H9 (cell line): ENCODE results near the gene GGA1. TPM values are rescaled to one million over a fixed set of nuclear protein-coding genes. Genes with fewer than 3 reads are reported as not detected.

Source experiments
- DNase-seq: peaks from one replicate; pipeline ENCODE4 v3.0.0-alpha.2; 2017
- H2AFZ ChIP-seq: one replicate; pipeline ENCODE4 v1.6.1; 2013; ENCODE audit warnings: mild to moderate bottlenecking, low read length, control low read depth, moderate library complexity
- H2AK5ac ChIP-seq: 2 replicates; pipeline ENCODE4 v1.6.1; 2013; ENCODE audit warnings: low read length, control low read depth, mixed read lengths; ENCODE audit not compliant: insufficient read length
- H2BK120ac ChIP-seq: one replicate; pipeline ENCODE4 v1.6.1; 2013; ENCODE audit warnings: low read depth, mild to moderate bottlenecking, low read length, control low read depth, inconsistent platforms; ENCODE audit not compliant: poor library complexity, severe bottlenecking
- H2BK12ac ChIP-seq: 2 replicates; pipeline ENCODE4 v1.6.1; 2013; ENCODE audit warnings: low read length, control low read depth, mixed read lengths, low read depth; ENCODE audit not compliant: insufficient read length
- H2BK15ac ChIP-seq: 2 replicates; pipeline ENCODE4 v1.6.1; 2013; ENCODE audit warnings: low read depth, low read length, control low read depth
- H2BK20ac ChIP-seq: one replicate; pipeline ENCODE4 v1.6.1; 2013; ENCODE audit warnings: low read depth, mild to moderate bottlenecking, low read length, control low read depth, inconsistent platforms; ENCODE audit not compliant: poor library complexity, severe bottlenecking
- H2BK5ac ChIP-seq: 2 replicates; pipeline ENCODE4 v1.6.1; 2013; ENCODE audit warnings: low read length, control low read depth, mixed read lengths; ENCODE audit not compliant: insufficient read length
- H3K14ac ChIP-seq: 2 replicates; pipeline ENCODE4 v1.6.1; 2013; ENCODE audit warnings: low read length, control low read depth; ENCODE audit not compliant: insufficient read depth
- H3K18ac ChIP-seq: 2 replicates; pipeline ENCODE4 v1.6.1; 2013; ENCODE audit warnings: low read depth, mild to moderate bottlenecking, mixed read lengths, low read length, control low read depth; ENCODE audit not compliant: insufficient read length
- H3K23ac ChIP-seq: 2 replicates; pipeline ENCODE4 v1.6.1; 2013; ENCODE audit warnings: low read length, control low read depth, mixed read lengths, low read depth; ENCODE audit not compliant: insufficient read length
- H3K23me2 ChIP-seq: 2 replicates; pipeline ENCODE4 v1.6.1; 2013; ENCODE audit warnings: low read depth, mild to moderate bottlenecking, mixed read lengths, low read length, control low read depth; ENCODE audit not compliant: insufficient read length, poor library complexity, severe bottlenecking
- H3K27ac ChIP-seq: 2 replicates; pipeline ENCODE4 v1.5.1; 2013; ENCODE audit warnings: low read length, control low read depth, mixed read lengths, low read depth; ENCODE audit not compliant: insufficient read length
- H3K27me3 ChIP-seq: 2 replicates; pipeline ENCODE4 v1.6.1; 2013; ENCODE audit warnings: low read length, control low read depth, inconsistent platforms; ENCODE audit not compliant: insufficient read depth
- H3K4ac ChIP-seq: 2 replicates; pipeline ENCODE4 v1.6.1; 2013; ENCODE audit warnings: low read depth, mild to moderate bottlenecking, control low read depth, inconsistent platforms, low read length, moderate library complexity
- H3K4me1 ChIP-seq: 2 replicates; pipeline ENCODE4 v1.6.1; 2013; ENCODE audit warnings: low read length, control low read depth, inconsistent platforms; ENCODE audit not compliant: insufficient read depth
- H3K4me2 ChIP-seq: 2 replicates; pipeline ENCODE4 v1.6.1; 2013; ENCODE audit warnings: low read length, control low read depth, mixed read lengths; ENCODE audit not compliant: insufficient read length, insufficient read depth
- H3K56ac ChIP-seq: 2 replicates; pipeline ENCODE4 v1.6.1; 2013; ENCODE audit warnings: low read depth, mild to moderate bottlenecking, mixed read lengths, low read length, control low read depth; ENCODE audit not compliant: insufficient read length
- H3K79me1 ChIP-seq: 2 replicates; pipeline ENCODE4 v1.6.1; 2013; ENCODE audit warnings: low read depth, mild to moderate bottlenecking, moderate library complexity, low read length, control low read depth, inconsistent platforms; ENCODE audit not compliant: insufficient read depth, poor library complexity, severe bottlenecking
- H3K79me2 ChIP-seq: 2 replicates; pipeline ENCODE4 v1.6.1; 2013; ENCODE audit warnings: low read length, control low read depth, inconsistent platforms; ENCODE audit not compliant: insufficient read depth
- H3K9ac ChIP-seq: 2 replicates; pipeline ENCODE4 v1.6.1; 2013; ENCODE audit warnings: low read length, control low read depth, mixed read lengths; ENCODE audit not compliant: insufficient read length; ENCODE audit errors: extremely low read depth
- H3K9me3 ChIP-seq: one replicate; pipeline ENCODE4 v1.6.1; 2013; ENCODE audit warnings: low read depth, low read length, inconsistent platforms; ENCODE audit not compliant: control insufficient read depth
- H3T11ph ChIP-seq: one replicate; pipeline ENCODE4 v1.6.1; 2013; ENCODE audit warnings: mild to moderate bottlenecking, low read length, control low read depth, inconsistent platforms
- H4K20me1 ChIP-seq: one replicate; pipeline ENCODE4 v1.6.1; 2013; ENCODE audit not compliant: control insufficient read depth, insufficient read length, insufficient read depth
- H4K5ac ChIP-seq: 2 replicates; pipeline ENCODE4 v1.6.1; 2013; ENCODE audit warnings: low read depth, mild to moderate bottlenecking, mixed read lengths, low read length, control low read depth; ENCODE audit not compliant: insufficient read length
- H4K8ac ChIP-seq: replicated peaks from 2 replicates; pipeline ENCODE4 v1.6.1; 2013; ENCODE audit warnings: low read length, control low read depth, mixed read lengths, low read depth; ENCODE audit not compliant: insufficient read length
- H4K91ac ChIP-seq: 2 replicates; pipeline ENCODE4 v1.6.1; 2013; ENCODE audit warnings: low read depth, mild to moderate bottlenecking, moderate library complexity, mixed read lengths, low read length, control low read depth; ENCODE audit not compliant: insufficient read length
- H3K27ac Mint-ChIP-seq, 3 experiments: 2 replicates in 2 of 3; 3 replicates in 1 of 3; pipeline ENCODE4 v1.8.0; 2020 to 2021; ENCODE audit warnings: mixed read lengths in 3 of 3, mild to moderate bottlenecking in 1 of 3, moderate library complexity in 1 of 3
- H3K27me3 Mint-ChIP-seq: 2 replicates; pipeline ENCODE4 v1.8.0; 2021; ENCODE audit warnings: low read depth, mild to moderate bottlenecking, moderate library complexity, mixed read lengths
- H3K36me3 Mint-ChIP-seq, 3 experiments: 2 replicates in 2 of 3; 3 replicates in 1 of 3; pipeline ENCODE4 v1.8.0; 2020 to 2021; ENCODE audit warnings: low read depth in 3 of 3, mixed read lengths in 3 of 3; ENCODE audit not compliant: insufficient read depth in 1 of 3
- H3K4me1 Mint-ChIP-seq, 2 experiments: 2 replicates each; pipeline ENCODE4 v1.8.0; 2020; ENCODE audit warnings: mixed read lengths in 2 of 2
- H3K4me3 Mint-ChIP-seq, 2 experiments: 2 replicates in 1 of 2; 3 replicates in 1 of 2; pipeline ENCODE4 v1.8.0; 2020 to 2021; ENCODE audit warnings: mild to moderate bottlenecking in 2 of 2, mixed read lengths in 2 of 2, moderate library complexity in 1 of 2
- H3K9me3 Mint-ChIP-seq, 2 experiments: 2 replicates in 1 of 2; 3 replicates in 1 of 2; pipeline ENCODE4 v1.8.0; 2020; ENCODE audit warnings: mild to moderate bottlenecking in 2 of 2, mixed read lengths in 2 of 2, moderate library complexity in 1 of 2
- WGBS: extraction: QIAGEN DNeasy Blood & Tissue Kit; methylation state at CpG from one replicate; pipeline ENCODE4 v1.1.7; 2013; ENCODE audit warnings: missing lambda C conversion rate, low lambda C conversion rate, mixed read lengths; ENCODE audit not compliant: insufficient read length; ENCODE audit errors: extremely low coverage; 5-methylcytosine and 5-hydroxymethylcytosine counted together
- total RNA-seq: library from RNA; stranded (reverse); gene quantifications from 2 replicates; pipeline ENCODE4 v1.2.1, GENCODE V29; 2021
- TF ChIP-seq, protein P1 (sequence below): fragments of 200-600 bp; sonication (generic); conservative IDR thresholded peaks from 3 replicates; pipeline ENCODE4 v1.8.0; 2021; ENCODE audit warnings: antibody characterized with exemption, mild to moderate bottlenecking

The GGA1 gene
- total RNA-seq, 1 experiment from 2014 or later, result 61.7 TPM

DNA sequence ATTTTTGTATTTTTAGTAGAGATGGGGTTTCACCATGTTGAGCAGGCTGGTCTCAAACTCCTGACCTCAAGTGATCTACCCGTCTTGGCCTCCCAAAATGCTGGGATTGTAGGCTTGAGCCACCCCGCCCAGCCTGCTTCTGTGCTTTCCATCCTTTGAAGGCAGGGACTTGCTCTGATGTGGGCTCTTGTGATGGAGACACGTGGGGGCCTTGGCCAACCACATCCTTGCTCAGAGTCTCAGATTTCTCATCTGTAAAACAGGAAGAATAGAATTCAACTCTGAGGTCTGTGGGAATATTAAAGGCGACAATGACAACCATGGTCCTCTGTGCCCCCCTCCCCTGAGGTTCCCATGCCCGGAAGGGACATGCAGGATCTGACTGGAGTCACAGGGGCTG lies 3.8 kb upstream of the GGA1 start:
- DNase-seq, result no peak
- Histone ChIP-seq H4K8ac (no peak overlapping the region), H3K27me3 (no peaks in the 10 kb centered on the region), H2AFZ (no peak overlapping the region), H3K4me1 (peaks cover 3% of the 10 kb centered on the region; the same call in 1 of the 2 replicates), H3K4ac (no peak overlapping the region), H3K18ac (no peak overlapping the region), H3T11ph (no peak overlapping the region), H3K27ac (no peak overlapping the region), H2BK12ac (no peak overlapping the region), H2BK120ac (no peak overlapping the region), H2BK20ac (no peak overlapping the region), H3K79me2 (no peaks in the 10 kb centered on the region), H3K23me2 (peaks cover 10% of the 10 kb centered on the region), H3K4me2 (no peak overlapping the region), H3K14ac (no peak overlapping the region), H3K79me1 (peaks cover 3% of the 10 kb centered on the region), H4K5ac (no peak overlapping the region), H2BK15ac (no peak overlapping the region), H3K9ac (no peak overlapping the region), H3K9me3 (no peaks in the 10 kb centered on the region), H3K23ac (no peak overlapping the region), H4K91ac (no peak overlapping the region), H2AK5ac (no peak overlapping the region), H4K20me1 (no peaks in the 10 kb centered on the region), H3K56ac (no peak overlapping the region), H2BK5ac (no peak overlapping the region)
- no peak overlapping the region for H3K27ac Mint-ChIP-seq
- peaks cover 20 to 32% of the 10 kb centered on the region in 2 experiments for H3K4me1 Mint-ChIP-seq
- TF ChIP-seq, protein P1, sequence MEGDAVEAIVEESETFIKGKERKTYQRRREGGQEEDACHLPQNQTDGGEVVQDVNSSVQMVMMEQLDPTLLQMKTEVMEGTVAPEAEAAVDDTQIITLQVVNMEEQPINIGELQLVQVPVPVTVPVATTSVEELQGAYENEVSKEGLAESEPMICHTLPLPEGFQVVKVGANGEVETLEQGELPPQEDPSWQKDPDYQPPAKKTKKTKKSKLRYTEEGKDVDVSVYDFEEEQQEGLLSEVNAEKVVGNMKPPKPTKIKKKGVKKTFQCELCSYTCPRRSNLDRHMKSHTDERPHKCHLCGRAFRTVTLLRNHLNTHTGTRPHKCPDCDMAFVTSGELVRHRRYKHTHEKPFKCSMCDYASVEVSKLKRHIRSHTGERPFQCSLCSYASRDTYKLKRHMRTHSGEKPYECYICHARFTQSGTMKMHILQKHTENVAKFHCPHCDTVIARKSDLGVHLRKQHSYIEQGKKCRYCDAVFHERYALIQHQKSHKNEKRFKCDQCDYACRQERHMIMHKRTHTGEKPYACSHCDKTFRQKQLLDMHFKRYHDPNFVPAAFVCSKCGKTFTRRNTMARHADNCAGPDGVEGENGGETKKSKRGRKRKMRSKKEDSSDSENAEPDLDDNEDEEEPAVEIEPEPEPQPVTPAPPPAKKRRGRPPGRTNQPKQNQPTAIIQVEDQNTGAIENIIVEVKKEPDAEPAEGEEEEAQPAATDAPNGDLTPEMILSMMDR, result no peak
- WGBS, result no CpG with 5 or more reads among the region's 5 CpGs
- H3K9me3 Mint-ChIP-seq, result no peaks in the 10 kb centered on the region
- H3K36me3 Mint-ChIP-seq, result no peaks in the 10 kb centered on the region
- H3K4me3 Mint-ChIP-seq, result no peak overlapping the region
- peaks cover 8% of the 10 kb centered on the region for H3K27me3 Mint-ChIP-seq
